ENCODE results near the gene PFDN4. TPM values are rescaled to one million over a fixed set of nuclear protein-coding genes. Genes with fewer than 3 reads are reported as not detected.
A peak's percentile ranks its signal among the peaks of the same experiment; 100 is the strongest.

PFDN4 gene
- polyA plus RNA-seq, 1 of the 3 experiments (the other 2 are of a cell fraction) = 44.0 TPM

DNA sequence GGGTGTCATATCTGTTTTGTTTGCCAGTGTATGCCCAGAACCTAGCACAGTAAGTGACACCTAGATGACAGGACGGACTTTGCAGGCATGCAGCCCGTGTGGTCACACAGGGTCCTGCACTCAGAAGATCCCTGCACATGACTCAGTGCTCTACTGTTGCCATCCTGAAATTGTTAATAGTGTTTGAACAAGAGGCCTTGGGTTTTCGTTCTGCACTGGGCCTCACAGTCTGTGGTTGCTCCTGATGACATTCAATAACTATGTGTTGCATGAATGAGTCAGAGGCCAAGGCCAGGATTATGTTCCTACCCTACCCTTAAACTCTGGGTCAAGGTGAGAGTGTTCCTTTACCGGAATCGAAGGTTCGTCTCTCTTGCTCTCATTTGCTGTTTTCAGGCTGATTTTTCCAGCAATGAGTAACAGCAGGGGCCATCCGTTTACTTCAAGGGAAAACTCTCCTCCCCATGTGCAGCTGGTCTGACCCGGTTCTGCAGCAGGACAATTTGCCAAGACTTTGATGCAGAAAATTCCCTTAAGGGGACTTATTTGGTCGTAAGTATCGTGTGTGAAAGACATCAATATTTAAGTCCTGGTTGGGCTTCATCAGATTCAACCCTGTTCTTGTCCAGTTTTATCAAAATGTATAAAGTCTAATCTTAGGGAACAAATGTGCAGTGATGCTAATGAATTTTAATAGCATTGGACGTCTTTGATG lies 13.0 kb upstream of the PFDN4 start:
- no peaks in the 10 kb centered on the region for H3K36me3 ChIP-seq (replicated peaks in 1 of 2; ENCODE audit: control insufficient read depth in 1 of 2, insufficient read depth in 2 of 2, low read length in 1 of 2)
- peaks cover 0 to 2% of the 10 kb centered on the region in 2 experiments; a peak in 3 of 4 replicates for H3K4me1 ChIP-seq (ENCODE audit: control insufficient read depth in 1 of 2, insufficient read depth in 2 of 2, low read depth in 1 of 2, low read length in 1 of 2)
- H3K27me3 ChIP-seq (ENCODE audit: insufficient read depth) = no peaks in the 10 kb centered on the region
- ChIA-PET CTCF (interaction anchor here (1.2 to 3.8 kb wide), 2 partner anchors 91 to 98 kb away, joined by 6 to 18 read pairs; no protein-coding TSS in a partner anchor), POLR2A (no interaction called here)
- no peaks in the 10 kb centered on the region for H3K9me3 ChIP-seq
- no peaks in the 10 kb centered on the region for H3K79me2 ChIP-seq (ENCODE audit: insufficient read depth)
- H3K9ac ChIP-seq = no peak overlapping the region
- H3K27ac ChIP-seq (ENCODE audit: low read depth in 2 of 2, low read length in 1 of 2) = no peak overlapping the region
- H4K20me1 ChIP-seq (ENCODE audit: insufficient read depth) = no peaks in the 10 kb centered on the region
- 77% methylated on average over 9 of the region's 11 CpGs for WGBS (ENCODE audit: low lambda C conversion rate)
- H3K9me2 ChIP-seq = no peaks in the 10 kb centered on the region
- H3F3A ChIP-seq (replicated peaks; ENCODE audit: insufficient read depth) = peaks cover 6% of the 10 kb centered on the region
- no peak overlapping the region for H2AFZ ChIP-seq (ENCODE audit: low read depth)
- TF ChIP-seq MEF2A (IDR thresholded peaks at IDR 0.05; ENCODE audit: borderline replicate concordance, low read depth) (no peak), SMC3 (IDR thresholded peaks at IDR 0.05; ENCODE audit: low read depth, low read length) (no peak), EP300 (IDR thresholded peaks at IDR 0.05; ENCODE audit: borderline replicate concordance in 1 of 2, low read depth in 1 of 2, low read length in 1 of 2) (no peak)
- TF ChIP-seq, protein P1, sequence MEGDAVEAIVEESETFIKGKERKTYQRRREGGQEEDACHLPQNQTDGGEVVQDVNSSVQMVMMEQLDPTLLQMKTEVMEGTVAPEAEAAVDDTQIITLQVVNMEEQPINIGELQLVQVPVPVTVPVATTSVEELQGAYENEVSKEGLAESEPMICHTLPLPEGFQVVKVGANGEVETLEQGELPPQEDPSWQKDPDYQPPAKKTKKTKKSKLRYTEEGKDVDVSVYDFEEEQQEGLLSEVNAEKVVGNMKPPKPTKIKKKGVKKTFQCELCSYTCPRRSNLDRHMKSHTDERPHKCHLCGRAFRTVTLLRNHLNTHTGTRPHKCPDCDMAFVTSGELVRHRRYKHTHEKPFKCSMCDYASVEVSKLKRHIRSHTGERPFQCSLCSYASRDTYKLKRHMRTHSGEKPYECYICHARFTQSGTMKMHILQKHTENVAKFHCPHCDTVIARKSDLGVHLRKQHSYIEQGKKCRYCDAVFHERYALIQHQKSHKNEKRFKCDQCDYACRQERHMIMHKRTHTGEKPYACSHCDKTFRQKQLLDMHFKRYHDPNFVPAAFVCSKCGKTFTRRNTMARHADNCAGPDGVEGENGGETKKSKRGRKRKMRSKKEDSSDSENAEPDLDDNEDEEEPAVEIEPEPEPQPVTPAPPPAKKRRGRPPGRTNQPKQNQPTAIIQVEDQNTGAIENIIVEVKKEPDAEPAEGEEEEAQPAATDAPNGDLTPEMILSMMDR (IDR thresholded peaks at IDR 0.05) = peak; percentile 30; the same call in 1 of the 2 replicates
- TF ChIP-seq, protein P2, sequence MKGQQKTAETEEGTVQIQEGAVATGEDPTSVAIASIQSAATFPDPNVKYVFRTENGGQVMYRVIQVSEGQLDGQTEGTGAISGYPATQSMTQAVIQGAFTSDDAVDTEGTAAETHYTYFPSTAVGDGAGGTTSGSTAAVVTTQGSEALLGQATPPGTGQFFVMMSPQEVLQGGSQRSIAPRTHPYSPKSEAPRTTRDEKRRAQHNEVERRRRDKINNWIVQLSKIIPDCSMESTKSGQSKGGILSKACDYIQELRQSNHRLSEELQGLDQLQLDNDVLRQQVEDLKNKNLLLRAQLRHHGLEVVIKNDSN (IDR thresholded peaks at IDR 0.05; ENCODE audit: borderline replicate concordance, low read depth) = no peak
- H3K4me2 ChIP-seq = no peak overlapping the region
- DNase-seq = no peak
- H3K4me3 ChIP-seq (ENCODE audit: low read depth in 2 of 2, low read length in 1 of 2) = no peak overlapping the region

DNA sequence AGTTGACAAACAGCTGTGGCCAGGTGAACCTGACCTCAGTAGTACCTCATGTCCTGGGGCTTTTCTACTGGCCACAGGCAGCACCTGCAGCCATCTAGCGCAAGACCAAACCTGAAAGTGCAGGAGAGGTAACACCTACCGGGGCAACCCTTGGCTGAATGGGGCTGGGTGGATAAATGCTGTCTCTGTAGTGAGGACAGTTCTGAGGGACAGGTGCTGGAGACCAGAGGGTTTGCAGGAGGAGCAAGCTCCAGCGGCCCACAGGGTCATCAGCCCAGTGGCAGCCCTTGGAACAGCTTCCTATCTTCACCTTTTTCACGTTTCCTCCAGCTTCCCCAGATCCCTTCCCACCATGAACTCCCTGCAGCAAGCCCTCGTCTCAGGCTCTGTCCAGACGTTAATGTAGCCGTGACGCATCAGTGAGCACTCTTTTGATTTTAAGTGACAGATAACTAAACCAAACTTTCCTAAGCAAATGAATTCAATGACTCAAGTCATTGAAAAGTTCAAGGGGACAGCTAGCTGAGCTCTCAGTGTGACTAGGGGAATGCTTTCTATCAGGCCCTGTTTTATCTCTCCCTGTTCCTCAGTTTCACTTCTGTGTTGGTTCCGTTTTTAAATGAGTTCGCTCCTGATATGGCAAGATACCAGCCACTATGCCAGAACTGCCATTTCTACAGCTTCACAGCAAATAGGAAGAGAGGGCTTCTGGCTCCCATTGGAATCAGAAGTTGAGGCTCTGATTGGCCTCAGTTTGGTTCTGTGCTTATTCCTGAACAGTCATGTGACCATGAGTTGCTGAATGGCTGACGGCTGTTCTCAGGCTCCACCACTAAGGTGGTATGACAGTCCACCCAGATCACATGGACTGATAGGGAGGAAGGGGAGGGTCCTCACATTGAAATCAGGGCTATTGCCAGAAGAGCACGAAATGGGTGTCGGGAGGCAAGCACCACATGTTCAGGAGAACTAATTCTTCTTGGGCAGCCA lies 12.1 kb upstream of the PFDN4 start:
- H3K9me3 ChIP-seq = no peaks in the 10 kb centered on the region
- peaks cover 9% of the 10 kb centered on the region for H3F3A ChIP-seq (replicated peaks; ENCODE audit: insufficient read depth)
- CTCF ChIA-PET = interaction anchor here (1.2 to 3.8 kb wide), 2 partner anchors 92 to 99 kb away, joined by 6 to 18 read pairs; no protein-coding TSS in a partner anchor
- no peak overlapping the region for H3K9ac ChIP-seq
- no peaks in the 10 kb centered on the region for H4K20me1 ChIP-seq (ENCODE audit: insufficient read depth)
- POLR2A ChIA-PET = no interaction called here
- H3K79me2 ChIP-seq (ENCODE audit: insufficient read depth) = no peaks in the 10 kb centered on the region
- no peak for DNase-seq
- TF ChIP-seq SIN3A (IDR thresholded peaks at IDR 0.05; ENCODE audit: borderline replicate concordance, low read depth, low read length) (no peak), NRF1 (IDR thresholded peaks at IDR 0.05; ENCODE audit: low read depth, low read length) (no peak), CHD2 (IDR thresholded peaks at IDR 0.05; ENCODE audit: low read length, partially characterized antibody) (no peak), EP300 (IDR thresholded peaks at IDR 0.05; ENCODE audit: borderline replicate concordance in 1 of 2, low read depth in 1 of 2, low read length in 1 of 2) (no peak)
- TF ChIP-seq, protein P3, sequence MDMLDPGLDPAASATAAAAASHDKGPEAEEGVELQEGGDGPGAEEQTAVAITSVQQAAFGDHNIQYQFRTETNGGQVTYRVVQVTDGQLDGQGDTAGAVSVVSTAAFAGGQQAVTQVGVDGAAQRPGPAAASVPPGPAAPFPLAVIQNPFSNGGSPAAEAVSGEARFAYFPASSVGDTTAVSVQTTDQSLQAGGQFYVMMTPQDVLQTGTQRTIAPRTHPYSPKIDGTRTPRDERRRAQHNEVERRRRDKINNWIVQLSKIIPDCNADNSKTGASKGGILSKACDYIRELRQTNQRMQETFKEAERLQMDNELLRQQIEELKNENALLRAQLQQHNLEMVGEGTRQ (IDR thresholded peaks at IDR 0.05; ENCODE audit: borderline replicate concordance, low read depth, low read length) = no peak
- TF ChIP-seq, protein P1 (IDR thresholded peaks at IDR 0.05) = no peak
- H3K4me1 ChIP-seq (ENCODE audit: control insufficient read depth in 1 of 2, insufficient read depth in 2 of 2, low read depth in 1 of 2, low read length in 1 of 2) = no peaks in the 10 kb centered on the region
- no peak overlapping the region for H3K4me3 ChIP-seq (ENCODE audit: low read depth in 2 of 2, low read length in 1 of 2)
- H3K36me3 ChIP-seq (replicated peaks in 1 of 2; ENCODE audit: control insufficient read depth in 1 of 2, insufficient read depth in 2 of 2, low read length in 1 of 2) = no peaks in the 10 kb centered on the region
- no peaks in the 10 kb centered on the region for H3K27me3 ChIP-seq (ENCODE audit: insufficient read depth)
- 88% methylated on average over 12 of the region's 13 CpGs for WGBS (ENCODE audit: low lambda C conversion rate)
- H2AFZ ChIP-seq (ENCODE audit: low read depth) = no peak overlapping the region
- no peak overlapping the region for H3K4me2 ChIP-seq
- H3K27ac ChIP-seq (ENCODE audit: low read depth in 2 of 2, low read length in 1 of 2) = no peak overlapping the region
- no peaks in the 10 kb centered on the region for H3K9me2 ChIP-seq
